Hepatocyte (in vitro differentiated cells): ENCODE results near the gene DENND1A. TPM values are rescaled to one million over a fixed set of nuclear protein-coding genes. Genes with fewer than 3 reads are reported as not detected.

Source experiments
- DNase-seq: peaks from one replicate; pipeline ENCODE4 v3.0.0-alpha.2; 2016; ENCODE audit warnings: low spot score
- H2AFZ ChIP-seq: fragments of 200-600 bp; sonication (generic); 2 replicates; pipeline ENCODE4 v1.6.0; 2016; ENCODE audit warnings: antibody characterized with exemption, mild to moderate bottlenecking
- H3K27ac ChIP-seq: fragments of 200-600 bp; sonication (generic); 2 replicates; pipeline ENCODE4 v1.5.1; 2016; ENCODE audit warnings: mild to moderate bottlenecking
- H3K27me3 ChIP-seq: fragments of 200-600 bp; sonication (generic); 2 replicates; pipeline ENCODE4 v1.6.1; 2016
- H3K36me3 ChIP-seq: fragments of 200-600 bp; sonication (generic); replicated peaks from 2 replicates; pipeline ENCODE4 v1.5.1; 2016; ENCODE audit warnings: low read depth; ENCODE audit not compliant: insufficient read depth
- H3K4me1 ChIP-seq: fragments of 200-600 bp; sonication (generic); 2 replicates; pipeline ENCODE4 v1.5.1; 2016; ENCODE audit warnings: mild to moderate bottlenecking, moderate library complexity; ENCODE audit not compliant: insufficient read depth
- H3K4me2 ChIP-seq: fragments of 200-600 bp; sonication (generic); 2 replicates; pipeline ENCODE4 v1.6.0; 2016
- H3K4me3 ChIP-seq: fragments of 200-600 bp; sonication (generic); 2 replicates; pipeline ENCODE4 v1.5.1; 2016; ENCODE audit warnings: mild to moderate bottlenecking
- H3K79me2 ChIP-seq: fragments of 200-600 bp; sonication (generic); 2 replicates; pipeline ENCODE4 v1.6.0; 2017; ENCODE audit warnings: mild to moderate bottlenecking
- H3K9me2 ChIP-seq: fragments of 200-600 bp; sonication (generic); replicated peaks from 2 replicates; pipeline ENCODE4 v1.6.0; 2017; ENCODE audit warnings: mild to moderate bottlenecking; ENCODE audit not compliant: insufficient read depth
- H3K9me3 ChIP-seq: fragments of 200-600 bp; sonication (generic); 2 replicates; pipeline ENCODE4 v1.5.1; 2016; ENCODE audit warnings: low read depth, mild to moderate bottlenecking
- H4K20me1 ChIP-seq: fragments of 200-600 bp; sonication (generic); 2 replicates; pipeline ENCODE4 v1.6.0; 2016; ENCODE audit warnings: mild to moderate bottlenecking; ENCODE audit not compliant: insufficient read depth, poor library complexity, severe bottlenecking
- CTCF ChIP-seq: fragments of 200-600 bp; sonication (generic); IDR thresholded peaks from 2 replicates; pipeline ENCODE4 v1.5.1; 2016; ENCODE audit warnings: antibody characterized with exemption, mild to moderate bottlenecking; ENCODE audit not compliant: poor library complexity
- EZH2 ChIP-seq: fragments of 200-600 bp; sonication (generic); IDR thresholded peaks from 2 replicates; pipeline ENCODE4 v1.6.1; 2016; ENCODE audit warnings: antibody characterized with exemption, mild to moderate bottlenecking, borderline replicate concordance
- EZH2phosphoT487 ChIP-seq: fragments of 200-600 bp; sonication (generic); IDR thresholded peaks from one replicate; pipeline ENCODE4 v1.6.1; 2018; ENCODE audit warnings: antibody characterized with exemption, mild to moderate bottlenecking, low read depth, moderate library complexity; ENCODE audit not compliant: unreplicated experiment, severe bottlenecking
- WGBS: methylation state at CpG from one replicate; pipeline ENCODE4 v1.1.6; 2016; ENCODE audit warnings: low lambda C conversion rate; ENCODE audit errors: missing lambda C conversion rate; 5-methylcytosine and 5-hydroxymethylcytosine counted together
- polyA plus RNA-seq: library from polyadenylated mRNA; unstranded; fragments of >200 nt; fragmentation: Nextera tagmentation; extraction: Ambion mirVana; gene quantifications from 2 replicates; pipeline ENCODE4 v1.2.1, GENCODE V29; 2016
- total RNA-seq: library from RNA; depleted of rRNA; stranded (reverse); fragments of >200 nt; gene quantifications from 2 replicates; pipeline ENCODE4 v1.2.3, GENCODE V29; 2014

DENND1A gene
- total and polyA plus RNA-seq, 2 experiments from 2014 or later, result 24.0 to 28.9 TPM

- Histone ChIP-seq H3K27ac (no peak overlapping the region), H2AFZ (no peak overlapping the region), H3K4me2 (no peak overlapping the region), H3K9me3 (no peaks in the 10 kb centered on the region), H3K4me1 (no peaks in the 10 kb centered on the region), H4K20me1 (no peaks in the 10 kb centered on the region), H3K36me3 (no peaks in the 10 kb centered on the region), H3K27me3 (no peaks in the 10 kb centered on the region), H3K79me2 (no peaks in the 10 kb centered on the region), H3K9me2 (no peaks in the 10 kb centered on the region), H3K4me3 (no peak overlapping the region)
- no peak for TF ChIP-seq EZH2
- no peak for TF ChIP-seq CTCF
- no peak for TF ChIP-seq EZH2phosphoT487
- DNase-seq, result no peak
- WGBS, result 61% methylated on average over 7 of the region's 7 CpGs
Measured at GRCh38 chr9:123652416-123652815, 277.5 kb downstream of the DENND1A start.

- Histone ChIP-seq H2AFZ (no peak overlapping the region), H3K36me3 (no peaks in the 10 kb centered on the region), H3K27me3 (no peaks in the 10 kb centered on the region), H4K20me1 (no peaks in the 10 kb centered on the region), H3K27ac (no peak overlapping the region), H3K9me3 (no peaks in the 10 kb centered on the region), H3K4me1 (no peaks in the 10 kb centered on the region), H3K4me2 (no peak overlapping the region), H3K4me3 (no peak overlapping the region), H3K9me2 (no peaks in the 10 kb centered on the region), H3K79me2 (no peaks in the 10 kb centered on the region)
- DNase-seq, result no peak
- WGBS, result 97% methylated on average over 5 of the region's 5 CpGs
- TF ChIP-seq EZH2phosphoT487, result no peak
- TF ChIP-seq EZH2, result no peak
- TF ChIP-seq CTCF, result no peak
Measured at GRCh38 chr9:123651871-123652270, 278.1 kb downstream of the DENND1A start.

GRCh38 chr9:123651273-123651672 lies 278.7 kb downstream of the DENND1A start:
- no peak overlapping the region for H3K4me2 ChIP-seq
- no peak for DNase-seq
- H3K36me3 ChIP-seq, result no peaks in the 10 kb centered on the region
- TF ChIP-seq EZH2 (no peak), CTCF (no peak), EZH2phosphoT487 (no peak)
- H3K27me3 ChIP-seq, result no peaks in the 10 kb centered on the region
- no peaks in the 10 kb centered on the region for H4K20me1 ChIP-seq
- WGBS, result 96% methylated on average over 8 of the region's 8 CpGs
- H2AFZ ChIP-seq, result no peak overlapping the region
- no peak overlapping the region for H3K27ac ChIP-seq
- H3K9me3 ChIP-seq, result no peaks in the 10 kb centered on the region
- no peaks in the 10 kb centered on the region for H3K79me2 ChIP-seq
- H3K4me1 ChIP-seq, result no peaks in the 10 kb centered on the region
- H3K4me3 ChIP-seq, result no peak overlapping the region
- no peaks in the 10 kb centered on the region for H3K9me2 ChIP-seq

GRCh38 chr9:123649909-123650308 lies 280.0 kb downstream of the DENND1A start:
- no peaks in the 10 kb centered on the region for H3K27me3 ChIP-seq
- no peak overlapping the region for H3K4me3 ChIP-seq
- no peaks in the 10 kb centered on the region for H4K20me1 ChIP-seq
- H3K9me2 ChIP-seq, result no peaks in the 10 kb centered on the region
- DNase-seq, result no peak
- no peak overlapping the region for H2AFZ ChIP-seq
- no peaks in the 10 kb centered on the region for H3K9me3 ChIP-seq
- no peak overlapping the region for H3K27ac ChIP-seq
- TF ChIP-seq CTCF (no peak), EZH2phosphoT487 (no peak), EZH2 (no peak)
- no peaks in the 10 kb centered on the region for H3K79me2 ChIP-seq
- H3K4me1 ChIP-seq, result no peaks in the 10 kb centered on the region
- no peaks in the 10 kb centered on the region for H3K36me3 ChIP-seq
- 91% methylated on average over 3 of the region's 3 CpGs for WGBS
- no peak overlapping the region for H3K4me2 ChIP-seq
